ENCODE results near the gene IL3RA.
"Not testable (repeated sequence)": the region's sequence is repeated elsewhere in the genome, so short reads cannot be mapped to it uniquely, and the experiment has no call there.

DNA sequence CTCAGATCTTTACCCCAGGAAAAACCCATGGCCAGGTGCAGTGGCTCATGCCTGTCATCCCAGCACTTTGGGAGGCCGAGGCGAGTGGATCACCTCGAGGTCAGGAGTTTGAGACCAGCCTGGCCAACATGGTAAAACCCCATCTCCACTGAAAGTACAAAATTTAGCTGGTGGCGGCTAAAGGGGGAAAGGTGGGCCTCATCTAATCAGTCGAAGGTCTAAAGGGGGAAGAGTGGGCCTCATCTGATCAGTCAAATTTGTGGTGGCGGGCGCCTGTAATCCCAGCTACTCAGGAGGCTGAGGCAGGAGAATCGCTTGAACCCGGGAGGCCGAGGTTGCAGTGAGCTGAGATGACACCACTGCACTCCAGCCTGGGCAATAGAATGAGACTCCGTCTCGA lies 27.7 kb upstream of the IL3RA start:
- not testable (repeated sequence) for TF ChIP-seq EZH2 (IDR thresholded peaks at IDR 0.05; ENCODE audit: low read length); CTCF (optimal IDR thresholded peaks at IDR 0.05 in 1 of 3, IDR thresholded peaks at IDR 0.05 in 1 of 3, conservative IDR thresholded peaks at IDR 0.05 in 1 of 3; ENCODE audit: extremely low read depth in 1 of 3, insufficient read depth in 2 of 3, low read length in 3 of 3)
